ENCODE results near the gene FOXD3.
A peak's percentile ranks its signal among the peaks of the same experiment; 100 is the strongest.

Gene FOXD3

GRCh38 chr1:63322114-63322943 is at the start of gene FOXD3:
FOXD3 (plus strand) TSS chr1:63322567; CDS start chr1:63323059, 492 bp downstream.
- Mint-ChIP-seq H3K27ac (peak within 1 kb of the TSS; percentile 86), H3K4me1 (ENCODE audit: low read depth) (peaks cover 37% of the 10 kb centered on the region), H3K36me3 (ENCODE audit: low read depth) (peaks cover 16% of the 10 kb centered on the region), H3K4me3 (peak within 1 kb of the TSS; percentile 72), H3K9me3 (peaks cover 12% of the 10 kb centered on the region), H3K27me3 (ENCODE audit: low read depth) (peaks cover 84% of the 10 kb centered on the region)

- Mint-ChIP-seq H3K4me3 (no peak overlapping the region), H3K36me3 (ENCODE audit: low read depth) (no peaks in the 10 kb centered on the region), H3K27me3 (ENCODE audit: low read depth) (peaks cover 21% of the 10 kb centered on the region), H3K27ac (no peak overlapping the region), H3K4me1 (ENCODE audit: low read depth) (no peaks in the 10 kb centered on the region), H3K9me3 (no peaks in the 10 kb centered on the region)
Observed at GRCh38 chr1:63272811-63273210, 49.6 kb upstream of the FOXD3 start.

- Mint-ChIP-seq H3K4me3 (no peak overlapping the region), H3K27me3 (ENCODE audit: low read depth) (peaks cover 22% of the 10 kb centered on the region), H3K36me3 (ENCODE audit: low read depth) (no peaks in the 10 kb centered on the region), H3K4me1 (ENCODE audit: low read depth) (no peaks in the 10 kb centered on the region), H3K27ac (no peak overlapping the region), H3K9me3 (no peaks in the 10 kb centered on the region)
Observed at GRCh38 chr1:63274371-63274770, 48.0 kb upstream of the FOXD3 start.

GRCh38 chr1:63274979-63275378 is 47.4 kb upstream of the FOXD3 start:
- Mint-ChIP-seq H3K4me3 (no peak overlapping the region), H3K27me3 (ENCODE audit: low read depth) (peaks cover 18% of the 10 kb centered on the region), H3K36me3 (ENCODE audit: low read depth) (no peaks in the 10 kb centered on the region), H3K9me3 (no peaks in the 10 kb centered on the region), H3K4me1 (ENCODE audit: low read depth) (no peaks in the 10 kb centered on the region), H3K27ac (no peak overlapping the region)

GRCh38 chr1:63276624-63277023 is 45.7 kb upstream of the FOXD3 start:
- no peak overlapping the region for H3K4me3 Mint-ChIP-seq
- no peaks in the 10 kb centered on the region for H3K9me3 Mint-ChIP-seq
- H3K4me1 Mint-ChIP-seq (ENCODE audit: low read depth), result no peaks in the 10 kb centered on the region
- H3K27ac Mint-ChIP-seq, result no peak overlapping the region
- H3K36me3 Mint-ChIP-seq (ENCODE audit: low read depth), result no peaks in the 10 kb centered on the region
- peaks cover 22% of the 10 kb centered on the region for H3K27me3 Mint-ChIP-seq (ENCODE audit: low read depth)

- Mint-ChIP-seq H3K4me1 (ENCODE audit: low read depth) (no peaks in the 10 kb centered on the region), H3K4me3 (no peak overlapping the region), H3K27ac (no peak overlapping the region), H3K27me3 (ENCODE audit: low read depth) (peaks cover 23% of the 10 kb centered on the region), H3K36me3 (ENCODE audit: low read depth) (no peaks in the 10 kb centered on the region), H3K9me3 (no peaks in the 10 kb centered on the region)
Observed at GRCh38 chr1:63277195-63278192, 44.9 kb upstream of the FOXD3 start.

- no peak overlapping the region for H3K27ac Mint-ChIP-seq
- peaks cover 8% of the 10 kb centered on the region for H3K27me3 Mint-ChIP-seq (ENCODE audit: low read depth)
- H3K4me1 Mint-ChIP-seq (ENCODE audit: low read depth), result no peaks in the 10 kb centered on the region
- H3K9me3 Mint-ChIP-seq, result no peaks in the 10 kb centered on the region
- no peak overlapping the region for H3K4me3 Mint-ChIP-seq
- no peaks in the 10 kb centered on the region for H3K36me3 Mint-ChIP-seq (ENCODE audit: low read depth)
Observed at GRCh38 chr1:63281753-63282152, 40.6 kb upstream of the FOXD3 start.

GRCh38 chr1:63289135-63289534 is 33.2 kb upstream of the FOXD3 start:
- H3K4me3 Mint-ChIP-seq, result no peak overlapping the region
- H3K36me3 Mint-ChIP-seq (ENCODE audit: low read depth), result no peaks in the 10 kb centered on the region
- peaks cover 11% of the 10 kb centered on the region for H3K9me3 Mint-ChIP-seq
- H3K27ac Mint-ChIP-seq, result no peak overlapping the region
- H3K27me3 Mint-ChIP-seq (ENCODE audit: low read depth), result no peaks in the 10 kb centered on the region
- H3K4me1 Mint-ChIP-seq (ENCODE audit: low read depth), result no peaks in the 10 kb centered on the region

GRCh38 chr1:63294803-63295594 is 27.4 kb upstream of the FOXD3 start:
- H3K9me3 Mint-ChIP-seq, result no peaks in the 10 kb centered on the region
- H3K4me1 Mint-ChIP-seq (ENCODE audit: low read depth), result no peaks in the 10 kb centered on the region
- no peak overlapping the region for H3K27ac Mint-ChIP-seq
- H3K36me3 Mint-ChIP-seq (ENCODE audit: low read depth), result no peaks in the 10 kb centered on the region
- H3K27me3 Mint-ChIP-seq (ENCODE audit: low read depth), result no peaks in the 10 kb centered on the region
- H3K4me3 Mint-ChIP-seq, result no peak overlapping the region

GRCh38 chr1:63304410-63304809 is 18.0 kb upstream of the FOXD3 start:
- no peaks in the 10 kb centered on the region for H3K4me1 Mint-ChIP-seq (ENCODE audit: low read depth)
- H3K27me3 Mint-ChIP-seq (ENCODE audit: low read depth), result peaks cover 19% of the 10 kb centered on the region
- no peaks in the 10 kb centered on the region for H3K9me3 Mint-ChIP-seq

GRCh38 chr1:63305043-63305442 is 17.3 kb upstream of the FOXD3 start:
- no peaks in the 10 kb centered on the region for H3K36me3 Mint-ChIP-seq (ENCODE audit: low read depth)
- H3K4me1 Mint-ChIP-seq (ENCODE audit: low read depth), result no peaks in the 10 kb centered on the region
- no peak overlapping the region for H3K27ac Mint-ChIP-seq
- H3K9me3 Mint-ChIP-seq, result no peaks in the 10 kb centered on the region
- H3K27me3 Mint-ChIP-seq (ENCODE audit: low read depth), result peaks cover 20% of the 10 kb centered on the region
- no peak overlapping the region for H3K4me3 Mint-ChIP-seq

More at GRCh38 chr1:63304410-63304809, 18.0 kb upstream of the FOXD3 start:
- H3K27ac Mint-ChIP-seq, result no peak overlapping the region
- H3K36me3 Mint-ChIP-seq (ENCODE audit: low read depth), result no peaks in the 10 kb centered on the region
- no peak overlapping the region for H3K4me3 Mint-ChIP-seq

- no peak overlapping the region for H3K27ac Mint-ChIP-seq
- no peaks in the 10 kb centered on the region for H3K36me3 Mint-ChIP-seq (ENCODE audit: low read depth)
- peaks cover 20% of the 10 kb centered on the region for H3K27me3 Mint-ChIP-seq (ENCODE audit: low read depth)
- no peaks in the 10 kb centered on the region for H3K4me1 Mint-ChIP-seq (ENCODE audit: low read depth)
- no peaks in the 10 kb centered on the region for H3K9me3 Mint-ChIP-seq
- no peak overlapping the region for H3K4me3 Mint-ChIP-seq
Observed at GRCh38 chr1:63307196-63307794, 15.1 kb upstream of the FOXD3 start.

- peaks cover 21% of the 10 kb centered on the region for H3K4me1 Mint-ChIP-seq (ENCODE audit: low read depth)
- H3K27me3 Mint-ChIP-seq (ENCODE audit: low read depth), result peaks cover 69% of the 10 kb centered on the region
- peaks cover 10% of the 10 kb centered on the region for H3K36me3 Mint-ChIP-seq (ENCODE audit: low read depth)
- H3K4me3 Mint-ChIP-seq, result peak overlapping the region; percentile 67
- no peak overlapping the region for H3K27ac Mint-ChIP-seq
- H3K9me3 Mint-ChIP-seq, result peaks cover 10% of the 10 kb centered on the region
Observed at GRCh38 chr1:63316598-63316983, 5.8 kb upstream of the FOXD3 start.

All from T-helper 1 cell treated with Interleukin-12 subunit alpha and Interleukin-12 subunit beta and Interleukin-4 antibody, amounts not matched to agents 30 μg/mL and 1 μg/mL, for 36 hours (primary cell).